Fibroblast of lung (primary cell): Measurements from ENCODE around the gene EXOC8.
A peak's percentile ranks its signal among the peaks of the same experiment; 100 is the strongest.

Source experiments
- EZH2 ChIP-seq: IDR thresholded peaks from 2 replicates; pipeline ENCODE4 v1.5.1; 2012; ENCODE audit warnings: low read length, control low read depth, mild to moderate bottlenecking; ENCODE audit errors: missing control alignments
- TF ChIP-seq, protein P1 (sequence below), 2 donors: IDR thresholded peaks in 1 of 2; conservative IDR thresholded peaks in 1 of 2; 1 replicate in 1 of 2; 2 replicates in 1 of 2; pipeline ENCODE4 v1.5.1; 2011 to 2012; ENCODE audit warnings: low read length in 2 of 2, control low read depth in 1 of 2, inconsistent platforms in 1 of 2, low read depth in 1 of 2, mild to moderate bottlenecking in 1 of 2

DNA sequence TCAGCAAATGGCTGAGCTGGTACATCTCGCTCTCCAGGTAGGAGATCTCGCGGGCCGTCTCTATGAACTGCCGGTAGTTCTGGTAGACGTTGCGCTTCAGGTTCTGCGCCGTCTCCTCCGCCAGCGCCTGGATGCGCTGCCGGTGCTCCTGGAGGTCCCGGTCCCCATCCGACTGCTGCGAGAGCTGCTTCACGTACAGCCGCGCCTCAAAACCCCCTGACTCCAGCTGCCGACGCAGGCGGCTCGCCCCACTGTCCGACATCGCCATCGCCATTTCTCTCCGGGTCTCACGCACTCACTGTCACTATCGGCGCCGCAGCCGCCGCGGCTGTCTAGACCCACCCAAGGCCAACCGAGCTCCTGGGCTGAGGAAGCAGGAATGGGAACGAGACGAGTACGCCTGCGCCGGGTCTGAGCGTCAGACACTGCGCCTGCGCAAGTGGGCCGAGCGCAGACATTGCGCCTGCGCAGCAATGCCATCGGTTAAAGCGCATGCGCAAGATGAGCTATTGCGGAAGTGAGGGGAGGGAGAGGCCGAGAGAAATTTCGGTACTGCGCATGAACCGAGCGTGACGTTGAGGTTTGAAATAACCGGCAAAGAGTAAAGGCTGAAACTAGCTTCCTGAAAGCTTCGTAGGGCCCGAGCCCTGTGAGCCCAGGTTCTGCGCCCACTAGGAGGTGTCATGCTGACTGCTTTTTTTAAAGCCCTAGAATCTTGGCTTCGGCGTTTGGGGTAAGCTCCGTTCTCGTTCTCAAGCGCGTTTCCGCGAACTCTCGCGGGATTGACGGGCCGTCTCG, at the start of gene EXOC8:
- TF ChIP-seq, protein P1, sequence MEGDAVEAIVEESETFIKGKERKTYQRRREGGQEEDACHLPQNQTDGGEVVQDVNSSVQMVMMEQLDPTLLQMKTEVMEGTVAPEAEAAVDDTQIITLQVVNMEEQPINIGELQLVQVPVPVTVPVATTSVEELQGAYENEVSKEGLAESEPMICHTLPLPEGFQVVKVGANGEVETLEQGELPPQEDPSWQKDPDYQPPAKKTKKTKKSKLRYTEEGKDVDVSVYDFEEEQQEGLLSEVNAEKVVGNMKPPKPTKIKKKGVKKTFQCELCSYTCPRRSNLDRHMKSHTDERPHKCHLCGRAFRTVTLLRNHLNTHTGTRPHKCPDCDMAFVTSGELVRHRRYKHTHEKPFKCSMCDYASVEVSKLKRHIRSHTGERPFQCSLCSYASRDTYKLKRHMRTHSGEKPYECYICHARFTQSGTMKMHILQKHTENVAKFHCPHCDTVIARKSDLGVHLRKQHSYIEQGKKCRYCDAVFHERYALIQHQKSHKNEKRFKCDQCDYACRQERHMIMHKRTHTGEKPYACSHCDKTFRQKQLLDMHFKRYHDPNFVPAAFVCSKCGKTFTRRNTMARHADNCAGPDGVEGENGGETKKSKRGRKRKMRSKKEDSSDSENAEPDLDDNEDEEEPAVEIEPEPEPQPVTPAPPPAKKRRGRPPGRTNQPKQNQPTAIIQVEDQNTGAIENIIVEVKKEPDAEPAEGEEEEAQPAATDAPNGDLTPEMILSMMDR (conservative IDR thresholded peaks at IDR 0.05 in 1 of 2, IDR thresholded peaks at IDR 0.05 in 1 of 2; ENCODE audit: low read depth in 1 of 2, low read length in 2 of 2), result peak in 1 of 2 donors; percentile 8
- TF ChIP-seq EZH2, result no peak
